ENCODE data around the gene SGCA.

- peak; percentile 20 to 55 (median 38) for TF ChIP-seq CTCF (IDR thresholded peaks at IDR 0.05)
- TF ChIP-seq POLR2A (IDR thresholded peaks at IDR 0.05): no peak
These were observed 12.4 kb downstream of the SGCA start for GRCh38 chr17:50177983-50178834.
